Pulmonary artery endothelial cell (primary cell): Measurements from ENCODE around the gene ORC5. TPM values are rescaled to one million over a fixed set of nuclear protein-coding genes. Genes with fewer than 3 reads are reported as not detected.

Source experiments
- DNase-seq: peaks from one replicate; pipeline ENCODE4 v3.0.0-alpha.2; 2011; ENCODE audit warnings: low read depth, low spot score
- total RNA-seq: library from RNA; depleted of rRNA; stranded (reverse); fragments of >200 nt; gene quantifications from 2 replicates; pipeline ENCODE4 v1.2.3, GENCODE V29; 2014

Gene ORC5
- total RNA-seq, 1 donor from 2014 or later, result 83.0 TPM

- DNase-seq, result no peak
Observed at GRCh38 chr7:104127204-104127603, 80.6 kb downstream of the ORC5 start.

GRCh38 chr7:104126411-104126841, 81.4 kb downstream of the ORC5 start:
- no peak for DNase-seq

DNA sequence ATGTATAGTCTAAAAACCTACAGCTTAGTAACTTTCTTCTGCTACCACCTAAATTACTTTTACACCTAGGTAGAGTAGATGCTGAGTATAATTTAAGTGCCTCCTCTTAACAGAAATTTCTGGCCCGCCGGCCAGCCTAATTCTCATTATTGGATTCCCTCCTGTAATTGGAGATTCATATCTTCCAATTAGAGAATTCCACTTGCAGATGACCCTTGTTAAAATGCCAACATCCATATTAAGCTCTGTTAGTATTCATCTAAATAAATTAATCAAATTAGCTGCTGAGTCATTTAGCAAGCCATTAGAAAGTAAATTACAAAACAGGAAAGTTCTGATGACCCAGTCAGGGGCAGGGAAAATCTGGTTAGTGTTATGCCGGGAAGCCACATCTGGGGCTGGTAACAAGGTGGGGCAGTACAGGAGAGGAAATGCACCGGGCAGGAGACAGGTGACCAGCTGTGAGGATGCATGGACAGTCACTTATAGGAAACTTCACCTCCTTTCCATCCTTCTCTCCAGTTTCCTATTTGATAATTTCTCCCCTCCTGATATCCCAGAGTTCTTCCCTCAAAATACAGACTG, 82.8 kb downstream of the ORC5 start:
- DNase-seq, result no peak

DNA sequence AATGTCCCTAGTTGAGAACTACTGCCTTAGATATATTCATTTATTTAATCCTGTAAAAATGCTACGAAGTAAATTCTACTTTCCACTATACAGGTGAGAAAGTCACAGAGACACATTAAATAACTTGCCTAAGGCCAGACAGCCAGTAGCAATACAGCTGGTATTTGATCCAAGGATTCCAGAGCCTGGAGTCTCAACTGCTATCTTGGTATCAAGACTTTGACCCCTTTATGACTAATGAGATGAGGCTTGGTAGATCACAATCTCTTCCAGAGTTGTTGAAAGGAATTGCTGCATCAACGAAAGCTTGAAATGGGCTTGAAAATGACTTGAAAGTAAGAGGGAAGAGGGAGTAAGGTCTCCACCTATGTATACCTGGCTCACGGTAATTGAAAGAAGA, 83.3 kb downstream of the ORC5 start:
- no peak for DNase-seq

DNA sequence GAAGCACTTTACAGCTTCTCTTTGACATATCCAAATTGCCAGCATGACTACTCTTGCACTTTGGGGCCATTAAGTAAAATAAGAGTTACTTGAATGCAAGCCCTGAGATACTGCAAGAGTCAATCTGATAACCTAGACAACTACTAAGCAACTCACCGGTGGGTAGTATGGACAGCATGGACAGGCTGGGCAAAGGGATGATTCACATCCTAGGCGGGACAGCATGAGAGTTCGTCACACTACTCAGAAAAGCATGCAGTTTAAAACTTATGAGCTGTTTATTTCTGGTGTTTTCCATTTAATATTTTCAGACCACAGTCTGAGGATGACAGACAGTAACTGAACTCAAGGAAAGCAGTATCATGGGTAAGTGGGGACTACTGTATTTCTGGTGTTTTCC, 84.0 kb downstream of the ORC5 start:
- DNase-seq, result no peak

- no peak for DNase-seq
Observed at GRCh38 chr7:104113788-104114187, 94.0 kb downstream of the ORC5 start.

DNA sequence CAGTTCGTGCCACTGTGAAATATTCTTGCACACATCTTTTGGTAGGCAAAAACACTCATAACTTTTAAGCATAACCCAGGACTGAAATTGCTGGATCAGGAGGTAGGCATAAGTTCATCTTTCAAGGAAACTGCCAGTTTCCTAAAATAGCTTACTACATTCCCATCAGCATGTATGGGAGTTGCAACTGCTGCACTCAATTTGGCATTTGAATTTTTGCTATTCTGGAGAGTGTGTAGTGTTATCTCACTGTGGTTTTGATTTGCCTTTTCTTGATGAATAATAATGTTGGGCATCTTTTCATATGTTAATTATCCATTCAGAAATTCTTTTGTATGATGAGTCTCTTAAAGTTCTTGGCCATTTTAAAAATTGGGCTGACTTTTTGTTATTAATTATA, 95.2 kb downstream of the ORC5 start:
- no peak for DNase-seq

DNA sequence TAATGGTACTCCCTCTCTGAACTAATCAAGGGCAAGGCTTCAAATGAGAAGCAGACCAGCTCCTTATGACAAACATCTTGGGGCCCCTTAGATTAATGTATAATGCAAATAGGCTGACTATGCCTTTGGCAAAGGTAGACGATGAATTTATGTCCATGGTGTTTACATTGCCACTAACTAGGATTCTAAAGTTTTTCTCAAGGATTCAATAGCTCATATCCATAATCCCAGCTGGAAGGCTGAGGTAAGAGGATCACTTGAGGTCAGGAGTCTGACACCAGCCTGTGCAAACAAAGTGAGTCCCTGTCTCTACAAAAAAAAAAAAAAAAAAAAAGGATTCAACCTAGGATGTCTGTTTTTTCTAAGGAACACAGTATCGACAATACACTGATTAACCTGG, 96.5 kb downstream of the ORC5 start:
- DNase-seq, result no peak

- no peak for DNase-seq
Observed at GRCh38 chr7:104106108-104106905, 101.5 kb downstream of the ORC5 start.

- no peak for DNase-seq
Observed at GRCh38 chr7:104098890-104099289, 108.9 kb downstream of the ORC5 start.

DNA sequence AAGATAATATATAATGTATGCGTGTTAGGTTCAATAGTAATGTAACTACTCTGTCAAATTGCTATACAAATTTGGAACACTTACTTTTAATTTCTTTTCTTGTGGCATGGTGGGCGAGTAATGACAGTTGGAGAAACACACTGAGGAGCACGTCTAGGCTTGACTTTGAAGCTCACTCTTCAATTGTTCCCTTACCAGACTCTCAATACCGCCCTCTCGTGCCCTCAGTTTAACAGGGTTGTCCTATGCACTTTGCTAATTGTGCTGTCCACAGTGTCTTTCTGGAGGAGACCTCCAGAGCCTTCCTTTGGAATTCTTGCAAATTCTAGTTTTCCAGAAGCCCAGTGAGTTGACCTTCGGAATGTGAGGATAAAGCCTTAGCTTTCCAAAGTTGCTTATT, 111.1 kb downstream of the ORC5 start:
- DNase-seq, result no peak

- no peak for DNase-seq
Observed at GRCh38 chr7:104093127-104093526, 114.7 kb downstream of the ORC5 start.

- no peak for DNase-seq
Observed at GRCh38 chr7:104091242-104091641, 116.6 kb downstream of the ORC5 start.

GRCh38 chr7:104089612-104090011, 118.2 kb downstream of the ORC5 start:
- no peak for DNase-seq

DNA sequence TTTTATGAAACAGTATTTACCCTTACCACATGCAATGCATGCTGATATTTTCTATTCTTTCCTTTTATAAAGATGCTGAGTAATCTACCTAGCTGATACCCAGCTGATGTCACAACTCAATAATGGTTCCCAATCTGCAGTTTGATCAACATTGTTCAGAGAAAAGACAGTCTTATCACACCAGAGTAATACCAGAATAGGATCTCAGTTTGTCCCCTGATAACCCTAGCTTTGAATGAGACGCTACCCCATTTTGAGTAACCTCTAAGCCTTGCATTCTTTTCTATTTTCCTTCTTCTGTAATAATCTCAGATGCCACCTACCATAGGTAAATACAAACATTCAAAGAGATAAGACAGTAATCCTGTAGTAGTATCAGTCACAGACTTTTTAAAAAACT, 118.8 kb downstream of the ORC5 start:
- DNase-seq, result no peak

Other genes starting within 250 kb of the ORC5 start
- 1.0 and 7.9 TPM in 2 replicates for gene RELN, start 218.4 kb downstream of the ORC5 start, total RNA-seq
- gene LHFPL3, start 120.6 kb upstream of the ORC5 start, total RNA-seq, result not detected in 2 replicates